GM18868 (cell line): Measurements from ENCODE around the gene CIC.

Experiments
- ATAC-seq: cut with Tn5 transposase; IDR thresholded peaks from one replicate; pipeline ENCODE4 v1.9.1; 2021; ENCODE audit warnings: mild to moderate bottlenecking, moderate library complexity; ENCODE audit not compliant: unreplicated experiment

CIC gene

GRCh38 chr19:42268704-42269477 is at the start of gene CIC:
TSS of gene CIC (plus strand) at chr19:42269252. CDS start at chr19:42271784, 2,532 bp downstream.
- ATAC-seq, result peak; percentile 79

GRCh38 chr19:42219812-42220750 is 49.0 kb upstream of the CIC start, which contains the start of gene ZNF526:
TSS of gene ZNF526 (plus strand) at chr19:42220312. CDS start at chr19:42224404, 4,092 bp downstream.
- ATAC-seq, result peak; percentile 74

- ATAC-seq, result no peak
These were observed 48.3 kb upstream of the CIC start for GRCh38 chr19:42220751-42221097.

GRCh38 chr19:42224940-42225717 is 43.9 kb upstream of the CIC start:
- no peak for ATAC-seq

- no peak for ATAC-seq
These were observed 43.2 kb upstream of the CIC start for GRCh38 chr19:42225718-42226292.

- no peak for ATAC-seq
These were observed 42.2 kb upstream of the CIC start for GRCh38 chr19:42226886-42227285.

- no peak for ATAC-seq
These were observed 40.4 kb upstream of the CIC start for GRCh38 chr19:42228641-42229040.

- ATAC-seq, result no peak
These were observed 39.7 kb upstream of the CIC start for GRCh38 chr19:42229301-42229854.

GRCh38 chr19:42229855-42230351 is 39.1 kb upstream of the CIC start:
- ATAC-seq, result no peak

- ATAC-seq, result no peak
These were observed 38.5 kb upstream of the CIC start for GRCh38 chr19:42230571-42230970.

GRCh38 chr19:42232435-42232834 is 36.6 kb upstream of the CIC start:
- no peak for ATAC-seq

GRCh38 chr19:42233106-42233505 is 35.9 kb upstream of the CIC start:
- ATAC-seq, result no peak

- ATAC-seq, result no peak
These were observed 35.3 kb upstream of the CIC start for GRCh38 chr19:42233678-42234292.

- no peak for ATAC-seq
These were observed 34.7 kb upstream of the CIC start for GRCh38 chr19:42234364-42234763.

GRCh38 chr19:42235181-42235580 is 33.9 kb upstream of the CIC start:
- ATAC-seq, result no peak

GRCh38 chr19:42239544-42240220 is 29.4 kb upstream of the CIC start:
- no peak for ATAC-seq

- no peak for ATAC-seq
These were observed 27.8 kb upstream of the CIC start for GRCh38 chr19:42241279-42241678.

- ATAC-seq, result no peak
These were observed 27.0 kb upstream of the CIC start for GRCh38 chr19:42242069-42242511.
